Measurements from ENCODE around the gene FAM151A.

- TF ChIP-seq POLR2A (IDR thresholded peaks at IDR 0.05; ENCODE audit: low read depth): no peak
- TF ChIP-seq, protein P1, sequence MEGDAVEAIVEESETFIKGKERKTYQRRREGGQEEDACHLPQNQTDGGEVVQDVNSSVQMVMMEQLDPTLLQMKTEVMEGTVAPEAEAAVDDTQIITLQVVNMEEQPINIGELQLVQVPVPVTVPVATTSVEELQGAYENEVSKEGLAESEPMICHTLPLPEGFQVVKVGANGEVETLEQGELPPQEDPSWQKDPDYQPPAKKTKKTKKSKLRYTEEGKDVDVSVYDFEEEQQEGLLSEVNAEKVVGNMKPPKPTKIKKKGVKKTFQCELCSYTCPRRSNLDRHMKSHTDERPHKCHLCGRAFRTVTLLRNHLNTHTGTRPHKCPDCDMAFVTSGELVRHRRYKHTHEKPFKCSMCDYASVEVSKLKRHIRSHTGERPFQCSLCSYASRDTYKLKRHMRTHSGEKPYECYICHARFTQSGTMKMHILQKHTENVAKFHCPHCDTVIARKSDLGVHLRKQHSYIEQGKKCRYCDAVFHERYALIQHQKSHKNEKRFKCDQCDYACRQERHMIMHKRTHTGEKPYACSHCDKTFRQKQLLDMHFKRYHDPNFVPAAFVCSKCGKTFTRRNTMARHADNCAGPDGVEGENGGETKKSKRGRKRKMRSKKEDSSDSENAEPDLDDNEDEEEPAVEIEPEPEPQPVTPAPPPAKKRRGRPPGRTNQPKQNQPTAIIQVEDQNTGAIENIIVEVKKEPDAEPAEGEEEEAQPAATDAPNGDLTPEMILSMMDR (IDR thresholded peaks at IDR 0.05): no peak
- no peak for TF ChIP-seq EP300 (IDR thresholded peaks at IDR 0.05)
These were observed 43.0 kb upstream of the FAM151A start for GRCh38 chr1:54666333-54666732.
